ENCODE data around the gene LAIR1.
"Not testable (repeated sequence)": the region's sequence is repeated elsewhere in the genome, so short reads cannot be mapped to it uniquely, and the experiment has no call there.

The LAIR1 gene

GRCh38 chr19:54366811-54367210, 2.1 kb upstream of the LAIR1 start:
- DNase-seq (ENCODE audit: insufficient read length, low spot score): no peak
- no peak for FAIRE-seq
- TF ChIP-seq, protein P1, sequence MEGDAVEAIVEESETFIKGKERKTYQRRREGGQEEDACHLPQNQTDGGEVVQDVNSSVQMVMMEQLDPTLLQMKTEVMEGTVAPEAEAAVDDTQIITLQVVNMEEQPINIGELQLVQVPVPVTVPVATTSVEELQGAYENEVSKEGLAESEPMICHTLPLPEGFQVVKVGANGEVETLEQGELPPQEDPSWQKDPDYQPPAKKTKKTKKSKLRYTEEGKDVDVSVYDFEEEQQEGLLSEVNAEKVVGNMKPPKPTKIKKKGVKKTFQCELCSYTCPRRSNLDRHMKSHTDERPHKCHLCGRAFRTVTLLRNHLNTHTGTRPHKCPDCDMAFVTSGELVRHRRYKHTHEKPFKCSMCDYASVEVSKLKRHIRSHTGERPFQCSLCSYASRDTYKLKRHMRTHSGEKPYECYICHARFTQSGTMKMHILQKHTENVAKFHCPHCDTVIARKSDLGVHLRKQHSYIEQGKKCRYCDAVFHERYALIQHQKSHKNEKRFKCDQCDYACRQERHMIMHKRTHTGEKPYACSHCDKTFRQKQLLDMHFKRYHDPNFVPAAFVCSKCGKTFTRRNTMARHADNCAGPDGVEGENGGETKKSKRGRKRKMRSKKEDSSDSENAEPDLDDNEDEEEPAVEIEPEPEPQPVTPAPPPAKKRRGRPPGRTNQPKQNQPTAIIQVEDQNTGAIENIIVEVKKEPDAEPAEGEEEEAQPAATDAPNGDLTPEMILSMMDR (IDR thresholded peaks at IDR 0.05; ENCODE audit: insufficient read depth, missing control alignments): no peak

- not testable (repeated sequence) for FAIRE-seq
Observed at GRCh38 chr19:54365798-54366197, 1.1 kb upstream of the LAIR1 start.

DNA sequence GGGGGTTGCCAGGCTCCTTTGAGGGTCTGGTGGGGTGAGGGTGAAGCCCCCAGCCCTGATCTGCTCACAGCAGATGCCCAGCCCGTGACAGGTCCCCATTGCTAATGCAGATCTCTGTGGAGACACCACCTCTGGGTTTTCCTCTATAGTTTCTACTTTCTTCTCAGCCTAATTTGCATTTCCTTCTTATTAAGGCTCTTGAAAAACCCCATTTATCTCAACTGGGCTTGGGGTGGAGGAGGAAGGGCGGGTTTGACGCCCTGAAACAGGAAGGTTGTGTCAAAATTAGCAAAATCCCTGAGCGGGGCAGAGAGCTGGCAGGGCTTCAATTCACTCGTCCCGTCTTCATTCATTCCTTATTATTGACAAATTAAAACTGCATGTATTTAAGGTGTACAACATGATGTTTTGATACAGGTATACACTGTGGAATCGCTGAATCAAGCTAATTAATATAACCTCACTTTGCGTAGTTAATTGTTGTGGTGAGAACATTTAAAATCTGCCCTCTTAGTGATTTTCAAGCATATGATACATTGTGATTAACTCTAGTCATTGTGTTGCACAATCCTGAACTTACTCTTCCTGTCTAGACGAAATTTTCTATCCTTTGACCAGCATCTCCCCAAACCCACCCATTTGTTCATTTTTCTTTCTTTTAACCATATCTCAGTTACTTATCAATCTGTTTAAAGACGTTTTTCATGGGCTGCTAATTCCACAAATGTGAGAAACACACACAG, 2.9 kb downstream of the LAIR1 start:
- not testable (repeated sequence) for FAIRE-seq; DNase-seq (ENCODE audit: insufficient read length, low spot score)

More at GRCh38 chr19:54365798-54366197, 1.1 kb upstream of the LAIR1 start:
- not testable (repeated sequence) for DNase-seq (ENCODE audit: insufficient read length, low spot score)

- not testable (repeated sequence) for FAIRE-seq; DNase-seq (ENCODE audit: insufficient read length, low spot score)
- TF ChIP-seq, protein P1 (IDR thresholded peaks at IDR 0.05; ENCODE audit: insufficient read depth, missing control alignments): peak; percentile 26
Observed at GRCh38 chr19:54359149-54359820, 5.4 kb downstream of the LAIR1 start.

DNA sequence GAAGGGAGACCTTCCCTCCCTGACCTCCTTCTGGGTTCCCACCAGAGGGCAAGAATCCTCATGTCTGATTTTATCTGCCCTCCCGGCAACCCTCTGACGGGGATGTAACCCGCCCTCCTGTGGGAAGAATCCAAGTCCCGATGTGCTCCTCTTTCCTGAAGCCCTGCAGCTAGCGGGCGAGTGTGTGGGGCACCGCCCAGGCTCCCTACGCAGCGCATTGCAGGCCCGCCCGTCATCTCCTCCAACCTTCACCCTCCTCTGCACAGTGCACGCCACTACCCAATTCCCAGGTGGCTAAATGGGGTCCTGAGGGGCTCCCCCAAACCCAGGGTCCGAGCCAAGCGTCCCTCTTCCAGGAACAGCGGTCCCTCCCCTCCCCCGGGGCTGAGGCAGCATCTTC, 7.3 kb downstream of the LAIR1 start:
- FAIRE-seq (no peak), DNase-seq (ENCODE audit: insufficient read length, low spot score) (no peak)
- TF ChIP-seq, protein P1 (IDR thresholded peaks at IDR 0.05; ENCODE audit: insufficient read depth, missing control alignments): no peak

- no peak for FAIRE-seq
- TF ChIP-seq, protein P1 (IDR thresholded peaks at IDR 0.05; ENCODE audit: insufficient read depth, missing control alignments): no peak
Observed at GRCh38 chr19:54356444-54357056, 8.2 kb downstream of the LAIR1 start.

GRCh38 chr19:54355675-54356074, 9.1 kb downstream of the LAIR1 start:
- FAIRE-seq (no peak), DNase-seq (ENCODE audit: insufficient read length, low spot score) (no peak)
- TF ChIP-seq, protein P1 (IDR thresholded peaks at IDR 0.05; ENCODE audit: insufficient read depth, missing control alignments): no peak

More at GRCh38 chr19:54356444-54357056, 8.2 kb downstream of the LAIR1 start:
- DNase-seq (ENCODE audit: insufficient read length, low spot score): no peak

DNA sequence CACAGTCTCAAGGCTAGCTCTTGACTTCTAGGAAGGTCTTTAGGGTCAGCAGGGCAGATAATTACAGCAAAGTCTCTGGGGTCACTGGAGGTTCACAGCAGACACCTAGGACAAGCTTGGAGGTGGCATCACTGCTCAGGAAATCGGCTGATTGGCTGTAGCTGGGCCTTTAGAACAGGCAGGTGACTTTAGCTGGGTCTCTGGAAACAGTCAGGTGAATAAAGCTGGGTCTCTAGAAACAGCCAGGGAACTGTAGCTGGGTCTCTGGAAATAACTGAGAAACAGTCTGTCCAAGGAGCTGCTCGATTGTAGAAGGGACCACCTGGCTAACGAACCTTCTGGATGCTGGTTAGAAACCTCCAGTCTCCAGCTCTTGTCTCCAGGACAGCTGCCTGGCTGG, 10.0 kb downstream of the LAIR1 start:
- TF ChIP-seq, protein P1 (IDR thresholded peaks at IDR 0.05; ENCODE audit: insufficient read depth, missing control alignments): no peak
- DNase-seq (ENCODE audit: insufficient read length, low spot score) (no peak), FAIRE-seq (no peak)
